K562 (cell line): ENCODE data around the gene SLC29A2. TPM values are rescaled to one million over a fixed set of nuclear protein-coding genes. Genes with fewer than 3 reads are reported as not detected.

Experiments
- ARNT ChIP-seq, 2 experiments: fragments of 450-650 bp; IDR thresholded peaks; 2 replicates each; pipeline ENCODE4 v1.6.1; 2016; ENCODE audit warnings: mild to moderate bottlenecking in 1 of 2
- BCL6 ChIP-seq: fragments of 250-450 bp; sonication (Bioruptor Pico); IDR thresholded peaks from 2 replicates; pipeline ENCODE4 v1.4.0; 2020
- CBX3 ChIP-seq, 2 experiments: IDR thresholded peaks; 1 replicate in 1 of 2; 2 replicates in 1 of 2; pipeline ENCODE4 v1.6.1; 2012; ENCODE audit warnings: inconsistent platforms in 2 of 2, low read length in 2 of 2, borderline replicate concordance in 1 of 2, control low read depth in 1 of 2
- DDX20 ChIP-seq: fragments of 450-650 bp; IDR thresholded peaks from 2 replicates; pipeline ENCODE4 v1.6.1; 2016; ENCODE audit warnings: missing genetic modification characterization, low read depth, mild to moderate bottlenecking, missing compliant biosample characterization, moderate library complexity
- ELF1 ChIP-seq: fragments of 200-800 bp; sonication (Bioruptor generic); IDR thresholded peaks from 2 replicates; pipeline ENCODE4 v1.6.1; 2016; ENCODE audit warnings: missing genetic modification characterization, missing compliant biosample characterization
- HIVEP1 ChIP-seq: fragments of 250-450 bp; sonication (Bioruptor Pico); IDR thresholded peaks from 2 replicates; pipeline ENCODE4 v1.4.0; 2020; ENCODE audit warnings: mild to moderate bottlenecking
- HMG20A ChIP-seq: fragments of 450-650 bp; formaldehyde crosslinking; conservative IDR thresholded peaks from 2 replicates; pipeline ENCODE4 v1.4.0; 2020; ENCODE audit warnings: mild to moderate bottlenecking, mixed read lengths
- HNRNPH1 ChIP-seq: fragments of 200-400 bp; formaldehyde crosslinking; optimal IDR thresholded peaks from 2 replicates; pipeline ENCODE3; 2017; ENCODE audit warnings: low read depth, mild to moderate bottlenecking, low read length, moderate library complexity
- ILK ChIP-seq: fragments of 450-650 bp; IDR thresholded peaks from 2 replicates; pipeline ENCODE4 v1.6.1; 2016; ENCODE audit warnings: missing genetic modification characterization, low read depth, mild to moderate bottlenecking, missing compliant biosample characterization, moderate library complexity, borderline replicate concordance
- MEF2A ChIP-seq: IDR thresholded peaks from 2 replicates; pipeline ENCODE4 v1.6.1; 2011; ENCODE audit warnings: low read depth, mild to moderate bottlenecking, low read length, moderate library complexity; ENCODE audit not compliant: control insufficient read depth
- NFE2L1 ChIP-seq: fragments of 450-650 bp; IDR thresholded peaks from 2 replicates; pipeline ENCODE4 v1.6.1; 2016; ENCODE audit warnings: missing genetic modification characterization, low read depth, mild to moderate bottlenecking, missing compliant biosample characterization, moderate library complexity, borderline replicate concordance
- POLR3A ChIP-seq: IDR thresholded peaks from 2 replicates; pipeline ENCODE4 v1.6.1; 2011; ENCODE audit warnings: borderline replicate concordance, mild to moderate bottlenecking, moderate library complexity; ENCODE audit not compliant: insufficient read length, insufficient read depth; ENCODE audit errors: extremely low read depth
- RBM15 ChIP-seq: fragments of 200-400 bp; formaldehyde crosslinking; IDR thresholded peaks from 2 replicates; pipeline ENCODE4 v1.6.1; 2018; ENCODE audit warnings: mild to moderate bottlenecking, low read length, moderate library complexity; ENCODE audit not compliant: insufficient read depth
- RFX7 ChIP-seq: fragments of 250-450 bp; sonication (Bioruptor Pico); IDR thresholded peaks from 2 replicates; pipeline ENCODE4 v1.5.1; 2021; ENCODE audit warnings: mild to moderate bottlenecking
- TAF1 ChIP-seq: IDR thresholded peaks from 2 replicates; pipeline ENCODE4 v1.6.1; 2011; ENCODE audit warnings: mild to moderate bottlenecking, low read length, moderate library complexity; ENCODE audit not compliant: insufficient read depth, control insufficient read depth, severe bottlenecking; ENCODE audit errors: extremely low read depth
- TAF9B ChIP-seq: fragments of 450-650 bp; IDR thresholded peaks from 2 replicates; pipeline ENCODE4 v1.6.1; 2018; ENCODE audit warnings: mild to moderate bottlenecking; ENCODE audit not compliant: partially characterized antibody
- YY1 ChIP-seq, 3 experiments: IDR thresholded peaks; 2 replicates each; pipeline ENCODE4 v1.6.1; 2011; ENCODE audit warnings: low read length in 2 of 3, mild to moderate bottlenecking in 2 of 3, moderate library complexity in 2 of 3, borderline replicate concordance in 1 of 3, control low read depth in 1 of 3, low read depth in 1 of 3; ENCODE audit not compliant: insufficient read depth in 3 of 3, insufficient replicate concordance in 2 of 3, control insufficient read depth in 1 of 3, insufficient read length in 1 of 3; ENCODE audit errors: extremely low read depth in 1 of 3
- ZNF212 ChIP-seq: fragments of 450-650 bp; formaldehyde crosslinking; IDR thresholded peaks from 2 replicates; pipeline ENCODE4 v1.4.0; 2020; ENCODE audit warnings: mild to moderate bottlenecking
- ZNF318 ChIP-seq, 2 experiments: fragments of 450-650 bp; IDR thresholded peaks; 2 replicates each; pipeline ENCODE4 v1.6.1; 2016; ENCODE audit warnings: mild to moderate bottlenecking in 2 of 2, borderline replicate concordance in 1 of 2, low read depth in 1 of 2, moderate library complexity in 1 of 2
- ZNF507 ChIP-seq: conservative IDR thresholded peaks from 2 replicates; pipeline ENCODE4 v1.6.1; 2017; ENCODE audit warnings: missing genetic modification characterization, missing compliant biosample characterization
- polyA plus RNA-seq, 8 experiments: library from polyadenylated mRNA; depleted of rRNA in 4 of 8; stranded (reverse) in 5 of 8; unstranded in 3 of 8; fragments of >200 nt; fragmentation: Nextera tagmentation in 2 of 8; fragmentation: Illumina TruSeq in 1 of 8; extraction: Ambion mirVana in 2 of 8; extraction: Trizol in 1 of 8; gene quantifications; 2 replicates each; pipeline versions ENCODE4 v1.2.1 to v1.2.3, GENCODE V29; 2011 to 2014; ENCODE audit warnings: inconsistent platforms in 1 of 8, missing spikeins in 1 of 8
- total RNA-seq, 7 experiments: library from RNA; depleted of rRNA in 6 of 7; stranded (reverse); fragments of >200 nt in 6 of 7; fragmentation: Illumina TruSeq in 2 of 7; extraction: Trizol in 2 of 7; gene quantifications; 2 replicates each; pipeline versions ENCODE4 v1.2.1 to v1.2.3, GENCODE V29; 2011 to 2021; ENCODE audit warnings: low replicate concordance in 1 of 7

Gene SLC29A2
- total and polyA plus RNA-seq, 9 of the 15 experiments (the other 6 are each of a cell fraction or from before 2014, with no cell fraction given), result 2.4 to 48.6 (median 14.2) TPM

- TF ChIP-seq CBX3 (IDR thresholded peaks at IDR 0.05; ENCODE audit: borderline replicate concordance in 1 of 2, low read length in 2 of 2) (no peak), TAF1 (no peak), HIVEP1 (CRISPR knock-in tag) (no peak), ZNF318 (IDR thresholded peaks at IDR 0.05; ENCODE audit: borderline replicate concordance in 1 of 2, low read depth in 1 of 2) (no peak), BCL6 (no peak), TAF9B (no peak), ILK (no peak), MEF2A (no peak), HNRNPH1 (no peak), ARNT (IDR thresholded peaks at IDR 0.05) (no peak), YY1 (IDR thresholded peaks at IDR 0.05; ENCODE audit: borderline replicate concordance in 1 of 3, control insufficient read depth in 1 of 3, extremely low read depth in 1 of 3, insufficient read depth in 3 of 3, insufficient read length in 1 of 3, insufficient replicate concordance in 2 of 3, low read depth in 1 of 3, low read length in 2 of 3) (peak in 1 of 3 experiments; percentile 53), RFX7 (no peak), ELF1 (tag) (no peak), ZNF212 (CRISPR knock-in tag) (no peak), NFE2L1 (no peak), POLR3A (no peak), RBM15 (no peak), ZNF507 (tag) (no peak), HMG20A (CRISPR knock-in tag) (no peak), DDX20 (no peak)
Measured at GRCh38 chr11:66363805-66364535, 7.6 kb downstream of the SLC29A2 start (continued).
